Measurements from ENCODE around the gene KMT2E. TPM values are rescaled to one million over a fixed set of nuclear protein-coding genes. Genes with fewer than 3 reads are reported as not detected.
A peak's percentile ranks its signal among the peaks of the same experiment; 100 is the strongest.

KMT2E gene
- polyA plus RNA-seq, 1 donor = 53.0 TPM

DNA sequence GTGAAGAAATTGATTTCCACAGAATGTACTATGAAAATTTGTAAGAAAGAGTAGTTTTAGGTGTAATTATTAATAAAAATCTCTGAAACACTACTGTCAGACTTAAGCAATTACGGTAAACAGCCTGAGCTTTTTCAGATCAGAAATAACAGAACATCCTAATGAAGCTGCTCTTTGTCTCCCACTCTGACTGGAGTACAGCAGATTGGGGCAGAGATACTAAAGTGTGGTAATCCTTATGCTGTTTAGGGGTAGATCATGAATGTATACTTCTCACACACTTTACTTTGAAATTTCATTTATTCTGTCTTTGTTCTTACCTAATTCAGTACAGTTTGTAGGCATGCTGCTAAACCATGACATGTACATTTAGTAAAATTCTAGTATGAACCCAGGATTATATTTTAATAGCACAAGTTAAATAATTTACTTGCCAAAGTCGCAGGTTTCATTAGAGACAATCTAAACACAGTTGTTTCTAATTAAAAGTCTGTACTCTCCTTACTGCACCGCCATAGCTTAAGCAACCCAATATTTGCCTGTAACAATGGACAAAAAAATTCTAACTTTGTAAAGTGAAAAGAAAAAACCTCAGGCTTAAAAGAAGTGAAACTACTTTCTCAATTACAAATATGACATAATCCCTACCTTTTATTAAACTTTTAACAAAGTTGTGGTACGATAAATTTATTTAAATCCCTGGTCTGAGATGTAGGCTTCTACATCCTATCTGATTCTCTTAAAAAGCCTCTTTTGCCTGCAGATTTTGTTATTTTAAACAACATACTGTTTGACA, 88.8 kb downstream of the KMT2E start:
- DNase-seq = no peak
- WGBS (ENCODE audit: insufficient coverage, low lambda C conversion rate) = 100% methylated on average over 3 of the region's 4 CpGs
- Histone ChIP-seq H3K27ac (ENCODE audit: low read length) (no peak overlapping the region), H3K4me1 (ENCODE audit: control insufficient read depth, insufficient read depth, low read length) (no peaks in the 10 kb centered on the region), H3K9me3 (ENCODE audit: control insufficient read depth, low read depth, low read length) (no peaks in the 10 kb centered on the region), H3K4me3 (ENCODE audit: low read length) (no peak overlapping the region), H3K36me3 (ENCODE audit: control insufficient read depth, insufficient read depth, low read length) (peaks cover 54% of the 10 kb centered on the region), H3K27me3 (ENCODE audit: control insufficient read depth, insufficient read depth, low read length) (no peaks in the 10 kb centered on the region)

DNA sequence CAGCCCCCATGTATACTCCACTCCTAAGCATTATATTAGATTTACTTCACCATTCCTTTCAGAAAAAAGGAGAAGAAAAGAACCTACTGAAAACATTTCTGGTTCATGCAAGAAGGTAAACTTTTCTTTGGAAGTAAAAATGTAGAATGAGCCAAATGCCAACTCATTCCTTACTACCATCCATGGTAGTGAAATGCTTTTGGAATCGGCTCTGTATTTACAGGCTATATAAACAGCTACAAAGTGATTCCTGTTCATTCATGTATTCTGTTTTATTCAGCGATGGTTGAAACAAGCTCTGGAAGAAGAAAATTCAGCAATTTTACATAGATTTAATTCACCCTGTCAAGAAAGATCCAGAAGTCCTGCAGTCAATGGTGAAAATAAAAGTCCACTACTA, 91.6 kb downstream of the KMT2E start:
- no peak for DNase-seq
- H3K9me3 ChIP-seq (ENCODE audit: control insufficient read depth, low read depth, low read length) = no peaks in the 10 kb centered on the region
- 88% methylated on average over 1 of the region's 2 CpGs for WGBS (ENCODE audit: insufficient coverage, low lambda C conversion rate)
- no peaks in the 10 kb centered on the region for H3K27me3 ChIP-seq (ENCODE audit: control insufficient read depth, insufficient read depth, low read length)
- H3K4me3 ChIP-seq (ENCODE audit: low read length) = no peak overlapping the region
- H3K36me3 ChIP-seq (ENCODE audit: control insufficient read depth, insufficient read depth, low read length) = peaks cover 60% of the 10 kb centered on the region
- H3K27ac ChIP-seq (ENCODE audit: low read length) = no peak overlapping the region
- H3K4me1 ChIP-seq (ENCODE audit: control insufficient read depth, insufficient read depth, low read length) = no peaks in the 10 kb centered on the region

DNA sequence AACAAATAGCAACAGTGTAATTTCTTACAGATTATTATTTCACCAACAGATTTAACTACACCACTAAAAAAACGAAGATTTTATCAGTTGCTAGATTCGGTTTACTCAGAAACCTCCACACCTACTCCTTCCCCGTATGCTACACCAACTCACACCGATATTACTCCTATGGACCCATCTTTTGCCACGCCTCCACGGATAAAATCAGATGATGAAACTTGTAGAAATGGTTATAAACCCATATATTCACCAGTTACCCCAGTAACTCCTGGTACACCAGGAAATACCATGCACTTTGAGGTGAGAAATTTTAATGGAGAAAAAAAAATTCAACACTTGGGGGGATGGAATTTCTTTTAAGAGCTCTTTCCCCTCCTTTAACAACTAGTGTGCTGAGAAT, 92.5 kb downstream of the KMT2E start:
- WGBS (ENCODE audit: insufficient coverage, low lambda C conversion rate) = 83% methylated on average over 2 of the region's 6 CpGs
- Histone ChIP-seq H3K27me3 (ENCODE audit: control insufficient read depth, insufficient read depth, low read length) (no peaks in the 10 kb centered on the region), H3K36me3 (ENCODE audit: control insufficient read depth, insufficient read depth, low read length) (peaks cover 66% of the 10 kb centered on the region), H3K4me1 (ENCODE audit: control insufficient read depth, insufficient read depth, low read length) (no peaks in the 10 kb centered on the region), H3K27ac (ENCODE audit: low read length) (no peak overlapping the region), H3K4me3 (ENCODE audit: low read length) (no peak overlapping the region), H3K9me3 (ENCODE audit: control insufficient read depth, low read depth, low read length) (no peaks in the 10 kb centered on the region)
- no peak for DNase-seq

DNA sequence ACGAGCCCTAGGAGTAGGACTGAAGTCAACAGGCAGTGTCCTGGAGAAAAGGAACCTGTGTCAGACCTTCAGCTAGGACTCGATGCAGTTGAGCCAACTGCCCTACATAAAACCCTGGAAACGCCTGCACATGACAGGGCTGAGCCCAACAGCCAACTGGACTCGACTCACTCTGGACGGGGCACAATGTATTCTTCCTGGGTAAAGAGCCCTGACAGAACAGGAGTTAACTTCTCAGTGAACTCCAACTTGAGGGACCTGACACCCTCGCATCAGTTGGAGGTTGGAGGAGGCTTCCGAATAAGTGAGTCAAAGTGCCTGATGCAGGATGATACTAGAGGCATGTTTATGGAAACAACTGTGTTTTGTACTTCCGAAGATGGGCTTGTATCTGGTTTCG, 93.5 kb downstream of the KMT2E start:
- Histone ChIP-seq H3K4me1 (ENCODE audit: control insufficient read depth, insufficient read depth, low read length) (no peaks in the 10 kb centered on the region), H3K4me3 (ENCODE audit: low read length) (no peak overlapping the region), H3K27ac (ENCODE audit: low read length) (no peak overlapping the region), H3K27me3 (ENCODE audit: control insufficient read depth, insufficient read depth, low read length) (no peaks in the 10 kb centered on the region), H3K36me3 (ENCODE audit: control insufficient read depth, insufficient read depth, low read length) (peaks cover 72% of the 10 kb centered on the region), H3K9me3 (ENCODE audit: control insufficient read depth, low read depth, low read length) (no peaks in the 10 kb centered on the region)
- DNase-seq = no peak
- WGBS (ENCODE audit: insufficient coverage, low lambda C conversion rate) = 100% methylated on average over 2 of the region's 9 CpGs

DNA sequence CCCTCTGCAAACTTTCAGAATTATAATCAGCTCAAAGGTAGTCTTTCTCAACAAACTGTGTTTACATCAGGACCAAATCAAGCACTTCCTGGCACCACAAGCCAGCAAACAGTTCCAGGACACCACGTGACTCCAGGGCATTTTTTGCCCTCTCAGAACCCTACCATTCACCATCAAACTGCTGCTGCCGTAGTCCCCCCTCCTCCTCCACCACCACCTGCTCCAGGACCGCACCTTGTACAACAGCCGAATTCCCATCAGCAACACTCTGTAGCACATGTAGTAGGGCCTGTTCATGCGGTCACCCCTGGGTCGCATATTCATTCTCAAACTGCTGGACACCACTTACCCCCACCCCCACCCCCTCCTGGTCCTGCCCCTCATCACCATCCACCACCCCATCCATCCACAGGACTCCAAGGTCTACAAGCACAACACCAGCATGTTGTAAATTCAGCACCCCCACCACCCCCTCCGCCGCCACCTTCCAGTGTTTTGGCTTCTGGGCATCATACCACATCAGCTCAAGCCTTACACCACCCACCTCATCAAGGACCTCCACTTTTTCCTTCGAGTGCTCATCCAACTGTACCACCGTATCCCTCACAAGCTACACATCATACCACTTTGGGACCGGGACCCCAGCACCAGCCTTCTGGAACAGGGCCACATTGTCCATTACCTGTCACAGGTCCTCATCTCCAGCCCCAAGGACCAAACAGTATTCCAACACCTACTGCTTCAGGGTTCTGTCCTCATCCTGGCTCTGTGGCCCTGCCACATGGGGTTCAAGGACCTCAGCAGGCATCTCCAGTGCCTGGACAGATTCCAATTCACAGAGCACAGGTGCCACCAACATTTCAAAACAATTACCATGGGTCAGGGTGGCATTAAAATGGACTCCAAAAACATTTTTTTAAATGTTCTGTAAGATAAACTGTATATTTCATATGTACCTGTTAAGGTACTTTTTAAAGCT, 98.7 kb downstream of the KMT2E start:
- WGBS (ENCODE audit: insufficient coverage, low lambda C conversion rate) = no CpG with 5 or more reads among the region's 11 CpGs
- Histone ChIP-seq H3K27me3 (ENCODE audit: control insufficient read depth, insufficient read depth, low read length) (no peaks in the 10 kb centered on the region), H3K27ac (ENCODE audit: low read length) (no peak overlapping the region), H3K4me1 (ENCODE audit: control insufficient read depth, insufficient read depth, low read length) (no peaks in the 10 kb centered on the region), H3K4me3 (ENCODE audit: low read length) (no peak overlapping the region), H3K36me3 (ENCODE audit: control insufficient read depth, insufficient read depth, low read length) (peaks cover 59% of the 10 kb centered on the region), H3K9me3 (ENCODE audit: control insufficient read depth, low read depth, low read length) (no peaks in the 10 kb centered on the region)
- peak in 1 of 2 donors; percentile 6 for DNase-seq

DNA sequence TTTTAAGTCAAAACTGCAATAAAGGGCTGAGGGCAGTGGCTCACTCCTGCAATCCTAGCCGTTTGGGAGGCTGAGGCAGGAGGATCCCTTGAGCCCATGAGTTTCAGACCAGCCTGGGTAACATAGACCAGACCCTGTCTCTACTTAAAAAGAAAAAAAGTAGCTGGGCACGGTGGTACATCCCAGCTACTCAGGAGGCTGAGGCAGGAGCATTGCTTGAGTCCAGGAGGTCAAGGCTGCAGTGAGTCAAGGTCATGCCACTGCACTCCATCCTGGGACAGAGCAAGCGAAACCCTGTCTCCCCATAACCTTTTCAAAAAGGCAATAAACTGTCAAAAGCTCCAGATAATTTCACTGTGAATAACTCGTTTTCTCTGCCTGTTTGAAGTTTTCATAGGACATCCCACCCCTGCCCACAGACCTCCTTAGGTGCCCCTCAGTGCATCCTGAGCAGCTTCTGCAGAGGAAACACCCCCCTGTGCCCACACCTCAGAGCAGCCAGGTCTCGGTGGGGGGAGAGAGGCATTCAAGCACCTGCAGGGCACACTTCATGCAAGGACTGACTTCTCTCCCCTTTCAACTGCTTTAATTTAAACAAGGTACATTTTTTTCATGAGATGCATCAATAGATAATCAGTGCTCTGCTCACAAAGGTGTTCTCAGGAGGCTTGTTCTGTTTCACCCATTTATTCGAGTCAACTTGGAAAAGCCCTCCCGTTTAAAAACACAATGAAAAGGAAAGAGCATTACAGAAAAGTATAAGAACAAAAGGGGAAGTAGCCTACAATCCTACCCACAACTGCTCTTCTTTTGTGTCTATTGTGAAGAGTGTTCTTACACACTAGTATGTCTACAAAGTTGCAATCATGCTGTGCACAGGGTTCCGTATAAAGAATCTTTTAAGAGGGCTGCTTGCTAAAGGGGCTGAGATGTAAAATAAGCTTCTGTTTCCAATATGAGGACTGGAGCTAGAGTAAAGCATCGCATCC, 104.9 kb downstream of the KMT2E start:
- H3K4me1 ChIP-seq (ENCODE audit: control insufficient read depth, insufficient read depth, low read length) = no peaks in the 10 kb centered on the region
- H3K9me3 ChIP-seq (ENCODE audit: control insufficient read depth, low read depth, low read length) = no peaks in the 10 kb centered on the region
- H3K36me3 ChIP-seq (ENCODE audit: control insufficient read depth, insufficient read depth, low read length) = peaks cover 33% of the 10 kb centered on the region
- no peaks in the 10 kb centered on the region for H3K27me3 ChIP-seq (ENCODE audit: control insufficient read depth, insufficient read depth, low read length)
- WGBS (ENCODE audit: insufficient coverage, low lambda C conversion rate) = 60% methylated on average over 2 of the region's 9 CpGs
- no peak overlapping the region for H3K27ac ChIP-seq (ENCODE audit: low read length)
- DNase-seq = no peak
- H3K4me3 ChIP-seq (ENCODE audit: low read length) = no peak overlapping the region

DNA sequence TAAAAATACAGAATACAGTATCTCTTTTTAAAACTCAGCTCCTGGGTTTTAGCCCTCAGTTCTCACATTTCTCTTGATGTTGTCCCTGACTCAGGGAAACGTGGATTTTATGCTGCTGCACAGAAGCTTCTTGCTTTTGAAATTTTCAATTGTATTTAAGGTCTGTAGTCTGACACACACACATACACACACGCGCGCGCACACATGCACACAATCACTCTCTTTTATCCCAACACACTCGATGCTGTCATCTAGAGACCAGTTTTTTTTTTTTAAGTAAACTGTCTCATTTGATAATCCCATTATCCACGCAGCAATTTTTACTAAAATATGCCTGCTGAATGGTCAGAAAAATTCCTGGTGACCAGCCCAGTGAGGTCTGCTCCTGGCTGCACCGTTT, 108.6 kb downstream of the KMT2E start:
- H3K4me1 ChIP-seq (ENCODE audit: control insufficient read depth, insufficient read depth, low read length) = no peaks in the 10 kb centered on the region
- no peak overlapping the region for H3K27ac ChIP-seq (ENCODE audit: low read length)
- 50% methylated on average over 1 of the region's 8 CpGs for WGBS (ENCODE audit: insufficient coverage, low lambda C conversion rate)
- H3K9me3 ChIP-seq (ENCODE audit: control insufficient read depth, low read depth, low read length) = no peaks in the 10 kb centered on the region
- peaks cover 46% of the 10 kb centered on the region for H3K36me3 ChIP-seq (ENCODE audit: control insufficient read depth, insufficient read depth, low read length)
- H3K4me3 ChIP-seq (ENCODE audit: low read length) = no peak overlapping the region
- H3K27me3 ChIP-seq (ENCODE audit: control insufficient read depth, insufficient read depth, low read length) = no peaks in the 10 kb centered on the region
- no peak for DNase-seq

DNA sequence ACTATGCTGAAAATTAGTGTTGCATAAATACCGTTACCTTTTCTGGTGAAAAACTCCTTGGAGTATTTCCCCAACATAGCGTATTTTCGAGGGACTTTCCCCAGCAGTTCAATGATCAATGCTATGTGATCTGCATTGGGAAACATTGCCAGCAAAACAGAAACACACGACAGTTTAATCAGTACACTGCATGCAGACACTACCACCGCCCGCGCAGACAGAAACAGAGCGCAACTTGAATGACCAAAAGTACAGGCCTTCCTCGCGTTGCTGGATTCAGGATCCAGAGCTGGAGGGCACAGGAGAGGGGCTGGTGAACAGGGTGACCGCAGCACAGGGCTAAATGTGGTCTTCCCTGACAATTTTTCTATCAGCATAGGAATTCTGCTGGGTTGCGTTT, 111.7 kb downstream of the KMT2E start:
- no peaks in the 10 kb centered on the region for H3K4me1 ChIP-seq (ENCODE audit: control insufficient read depth, insufficient read depth, low read length)
- no peak overlapping the region for H3K27ac ChIP-seq (ENCODE audit: low read length)
- WGBS (ENCODE audit: insufficient coverage, low lambda C conversion rate) = no CpG with 5 or more reads among the region's 12 CpGs
- no peaks in the 10 kb centered on the region for H3K9me3 ChIP-seq (ENCODE audit: control insufficient read depth, low read depth, low read length)
- H3K4me3 ChIP-seq (ENCODE audit: low read length) = no peak overlapping the region
- H3K36me3 ChIP-seq (ENCODE audit: control insufficient read depth, insufficient read depth, low read length) = peaks cover 46% of the 10 kb centered on the region
- DNase-seq = no peak
- no peaks in the 10 kb centered on the region for H3K27me3 ChIP-seq (ENCODE audit: control insufficient read depth, insufficient read depth, low read length)

DNA sequence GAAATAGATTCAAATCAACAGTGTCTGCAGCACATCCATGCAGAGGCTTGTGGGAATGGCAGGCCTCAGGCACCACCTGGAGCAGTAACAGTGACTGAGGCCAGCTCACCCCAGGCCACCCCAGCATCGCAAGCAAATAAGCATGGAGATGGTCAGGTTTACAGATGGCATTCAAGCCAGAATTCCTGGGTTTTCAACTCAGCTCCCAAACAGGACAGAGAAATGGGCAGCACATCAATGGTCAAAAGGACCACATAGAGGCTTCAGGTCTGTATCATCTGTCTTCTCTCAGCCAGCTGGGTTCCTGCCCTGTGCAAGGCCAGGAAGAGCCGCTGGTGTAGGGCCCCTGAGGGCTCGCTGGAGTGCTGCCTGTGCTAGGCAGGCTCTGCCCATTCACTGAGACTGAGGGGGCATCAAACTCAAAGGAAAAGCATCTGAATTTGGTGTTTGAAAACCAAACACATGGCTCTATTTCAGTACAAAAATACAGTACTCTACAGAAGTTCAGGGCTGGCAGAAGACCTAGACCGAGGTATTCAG, 112.5 kb downstream of the KMT2E start:
- WGBS (ENCODE audit: insufficient coverage, low lambda C conversion rate) = no CpG with 5 or more reads among the region's 4 CpGs
- Histone ChIP-seq H3K4me3 (ENCODE audit: low read length) (no peak overlapping the region), H3K9me3 (ENCODE audit: control insufficient read depth, low read depth, low read length) (no peaks in the 10 kb centered on the region), H3K4me1 (ENCODE audit: control insufficient read depth, insufficient read depth, low read length) (no peaks in the 10 kb centered on the region), H3K27ac (ENCODE audit: low read length) (no peak overlapping the region), H3K27me3 (ENCODE audit: control insufficient read depth, insufficient read depth, low read length) (no peaks in the 10 kb centered on the region), H3K36me3 (ENCODE audit: control insufficient read depth, insufficient read depth, low read length) (peaks cover 48% of the 10 kb centered on the region)
- DNase-seq = no peak
